HepG2 (cell line): ENCODE data around the gene USP35. TPM values are rescaled to one million over a fixed set of nuclear protein-coding genes. Genes with fewer than 3 reads are reported as not detected.
A peak's percentile ranks its signal among the peaks of the same experiment; 100 is the strongest.

ENCODE experiments used
- ATRX ChIP-seq: sonication (generic); formaldehyde crosslinking; IDR thresholded peaks from 2 replicates; pipeline ENCODE4 v1.4.0; 2020; ENCODE audit warnings: missing genetic modification reagents, borderline replicate concordance
- BORCS8-MEF2B ChIP-seq: sonication (generic); formaldehyde crosslinking; IDR thresholded peaks from 2 replicates; pipeline ENCODE4 v1.8.0; 2022; ENCODE audit warnings: mild to moderate bottlenecking, missing genetic modification reagents
- CBX1 ChIP-seq: IDR thresholded peaks from one replicate; pipeline ENCODE4 v1.6.1; 2016; ENCODE audit warnings: antibody characterized with exemption, low read depth
- GTF2F1 ChIP-seq: fragments of 150-350 bp; IDR thresholded peaks from 2 replicates; pipeline ENCODE4 v1.6.1; 2014; ENCODE audit warnings: low read length
- KDM6A ChIP-seq: IDR thresholded peaks from 2 replicates; pipeline ENCODE4 v1.6.1; 2016; ENCODE audit warnings: low read depth
- MTF2 ChIP-seq: sonication (generic); formaldehyde crosslinking; IDR thresholded peaks from 2 replicates; pipeline ENCODE4 v1.5.0; 2020; ENCODE audit warnings: missing genetic modification reagents, borderline replicate concordance
- POLR2A ChIP-seq, 2 experiments: IDR thresholded peaks; 2 replicates each; pipeline ENCODE4 v1.6.1; 2011; ENCODE audit warnings: low read depth in 2 of 2, low read length in 2 of 2, mild to moderate bottlenecking in 1 of 2, moderate library complexity in 1 of 2; ENCODE audit not compliant: insufficient read depth in 1 of 2
- SP140L ChIP-seq: sonication (generic); formaldehyde crosslinking; IDR thresholded peaks from 2 replicates; pipeline ENCODE4 v1.4.0; 2020; ENCODE audit warnings: missing genetic modification reagents, borderline replicate concordance
- SRSF1 ChIP-seq: fragments of 200-400 bp; formaldehyde crosslinking; optimal IDR thresholded peaks from 2 replicates; pipeline ENCODE3; 2017; ENCODE audit warnings: mild to moderate bottlenecking, low read depth, low read length, moderate library complexity
- TCF7 ChIP-seq: sonication (generic); IDR thresholded peaks from 2 replicates; pipeline ENCODE4 v1.6.1; 2016; ENCODE audit warnings: antibody characterized with exemption, low read depth
- YEATS4 ChIP-seq: sonication (generic); formaldehyde crosslinking; IDR thresholded peaks from 2 replicates; pipeline ENCODE4 v1.4.0; 2020; ENCODE audit warnings: missing genetic modification reagents, borderline replicate concordance
- ZFP41 ChIP-seq: sonication (generic); formaldehyde crosslinking; IDR thresholded peaks from 2 replicates; pipeline ENCODE4 v1.4.0; 2020; ENCODE audit warnings: mild to moderate bottlenecking, missing genetic modification reagents, borderline replicate concordance
- ZNF432 ChIP-seq: sonication (generic); formaldehyde crosslinking; IDR thresholded peaks from 2 replicates; pipeline ENCODE4 v1.5.0; 2020; ENCODE audit warnings: missing genetic modification reagents, mild to moderate bottlenecking, borderline replicate concordance
- ZNF484 ChIP-seq: sonication (generic); formaldehyde crosslinking; IDR thresholded peaks from 2 replicates; pipeline ENCODE4 v1.5.1; 2020; ENCODE audit warnings: mild to moderate bottlenecking, low read depth, missing genetic modification reagents, borderline replicate concordance
- ZNF567 ChIP-seq: sonication (generic); formaldehyde crosslinking; IDR thresholded peaks from 2 replicates; pipeline ENCODE4 v1.8.1; 2023; ENCODE audit warnings: mild to moderate bottlenecking, missing genetic modification reagents, borderline replicate concordance
- ZNF652 ChIP-seq: IDR thresholded peaks from 2 replicates; pipeline ENCODE4 v1.6.1; 2016; ENCODE audit warnings: low read depth, borderline replicate concordance
- polyA plus RNA-seq, 8 experiments: library from polyadenylated mRNA; depleted of rRNA in 3 of 8; stranded (reverse) in 7 of 8; unstranded in 1 of 8; fragments of >200 nt; fragmentation: Illumina TruSeq in 4 of 8; extraction: Trizol in 4 of 8; gene quantifications; 2 replicates each; pipeline versions ENCODE4 v1.2.1 to v1.2.3, GENCODE V29; 2011 to 2016; ENCODE audit warnings: low read depth in 4 of 8, missing spikeins in 1 of 8, mixed read lengths in 1 of 8; ENCODE audit not compliant: insufficient read depth in 1 of 8
- total RNA-seq, 5 experiments: library from RNA; depleted of rRNA; stranded (reverse); fragments of >200 nt; fragmentation: Illumina TruSeq; extraction: Trizol; gene quantifications; 2 replicates each; pipeline ENCODE4 v1.2.3, GENCODE V29; 2016; ENCODE audit warnings: low read depth in 1 of 5
- TF ChIP-seq, protein P1 (sequence below): IDR thresholded peaks from 2 replicates; pipeline ENCODE4 v1.6.1; 2016; ENCODE audit warnings: mild to moderate bottlenecking
- TF ChIP-seq, protein P2 (sequence below): sonication (generic); formaldehyde crosslinking; IDR thresholded peaks from 2 replicates; pipeline ENCODE4 v1.4.0; 2020; ENCODE audit warnings: missing genetic modification reagents
- TF ChIP-seq, protein P3 (sequence below): sonication (generic); formaldehyde crosslinking; IDR thresholded peaks from 2 replicates; pipeline ENCODE4 v1.5.0; 2020; ENCODE audit warnings: missing genetic modification reagents
- TF ChIP-seq, protein P4 (sequence below): sonication (generic); formaldehyde crosslinking; IDR thresholded peaks from 2 replicates; pipeline ENCODE4 v1.9.0; 2021; ENCODE audit warnings: missing genetic modification reagents, mild to moderate bottlenecking, borderline replicate concordance
- TF ChIP-seq, protein P5 (sequence below): sonication (generic); formaldehyde crosslinking; IDR thresholded peaks from 2 replicates; pipeline ENCODE4 v1.8.1; 2023; ENCODE audit warnings: mild to moderate bottlenecking, missing genetic modification reagents, borderline replicate concordance
- TF ChIP-seq, protein P6 (sequence below): sonication (generic); formaldehyde crosslinking; IDR thresholded peaks from 2 replicates; pipeline ENCODE4 v1.8.1; 2023; ENCODE audit warnings: missing genetic modification reagents, inconsistent platforms, borderline replicate concordance
- TF ChIP-seq, protein P7 (sequence below): sonication (generic); formaldehyde crosslinking; IDR thresholded peaks from 2 replicates; pipeline ENCODE4 v1.8.0; 2022; ENCODE audit warnings: mild to moderate bottlenecking, missing genetic modification reagents

The USP35 gene
- total and polyA plus RNA-seq, 2 of the 13 experiments (the other 11 are each of a cell fraction or from before 2014, with no cell fraction given), result 4.6 to 7.7 TPM

DNA sequence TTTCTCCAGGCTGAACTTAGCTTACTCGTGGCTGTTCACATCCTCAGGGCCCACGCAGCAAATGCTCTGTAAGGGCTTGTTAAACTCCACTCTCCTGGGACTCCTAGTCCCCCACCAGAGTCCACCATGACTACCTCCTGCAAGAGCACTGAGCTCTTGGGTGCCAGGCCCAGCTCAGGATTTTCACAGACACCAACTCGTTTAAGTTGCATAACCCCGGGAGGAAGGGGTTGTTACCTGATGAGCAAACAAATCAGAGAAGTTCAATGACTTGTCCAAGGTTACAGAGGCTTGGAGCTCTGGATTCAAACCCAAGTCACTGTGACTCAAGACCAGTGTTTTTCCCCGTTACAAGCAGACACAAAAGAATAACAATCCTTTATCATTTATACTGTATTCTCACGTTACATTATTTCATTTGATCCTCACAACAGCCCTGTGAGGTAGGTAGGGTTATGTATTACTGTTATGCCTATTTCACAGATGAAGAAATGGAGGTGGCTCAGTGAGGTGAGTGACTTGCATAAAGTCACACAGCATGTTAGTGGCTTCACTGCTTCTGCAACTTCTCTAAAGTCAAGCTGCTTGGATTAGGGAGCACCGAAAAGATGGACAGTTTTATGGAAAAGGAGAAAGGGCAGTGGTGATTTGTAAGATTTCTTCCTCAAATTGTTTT, 17.7 kb upstream of the USP35 start (continued):
- TF ChIP-seq, protein P1, sequence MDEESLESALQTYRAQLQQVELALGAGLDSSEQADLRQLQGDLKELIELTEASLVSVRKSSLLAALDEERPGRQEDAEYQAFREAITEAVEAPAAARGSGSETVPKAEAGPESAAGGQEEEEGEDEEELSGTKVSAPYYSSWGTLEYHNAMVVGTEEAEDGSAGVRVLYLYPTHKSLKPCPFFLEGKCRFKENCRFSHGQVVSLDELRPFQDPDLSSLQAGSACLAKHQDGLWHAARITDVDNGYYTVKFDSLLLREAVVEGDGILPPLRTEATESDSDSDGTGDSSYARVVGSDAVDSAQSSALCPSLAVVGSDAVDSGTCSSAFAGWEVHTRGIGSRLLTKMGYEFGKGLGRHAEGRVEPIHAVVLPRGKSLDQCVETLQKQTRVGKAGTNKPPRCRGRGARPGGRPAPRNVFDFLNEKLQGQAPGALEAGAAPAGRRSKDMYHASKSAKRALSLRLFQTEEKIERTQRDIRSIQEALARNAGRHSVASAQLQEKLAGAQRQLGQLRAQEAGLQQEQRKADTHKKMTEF, result peak; percentile 54; the same call in 1 of the 2 replicates
- TF ChIP-seq KDM6A, result no peak
- TF ChIP-seq YEATS4, result no peak
- TF ChIP-seq, protein P2, sequence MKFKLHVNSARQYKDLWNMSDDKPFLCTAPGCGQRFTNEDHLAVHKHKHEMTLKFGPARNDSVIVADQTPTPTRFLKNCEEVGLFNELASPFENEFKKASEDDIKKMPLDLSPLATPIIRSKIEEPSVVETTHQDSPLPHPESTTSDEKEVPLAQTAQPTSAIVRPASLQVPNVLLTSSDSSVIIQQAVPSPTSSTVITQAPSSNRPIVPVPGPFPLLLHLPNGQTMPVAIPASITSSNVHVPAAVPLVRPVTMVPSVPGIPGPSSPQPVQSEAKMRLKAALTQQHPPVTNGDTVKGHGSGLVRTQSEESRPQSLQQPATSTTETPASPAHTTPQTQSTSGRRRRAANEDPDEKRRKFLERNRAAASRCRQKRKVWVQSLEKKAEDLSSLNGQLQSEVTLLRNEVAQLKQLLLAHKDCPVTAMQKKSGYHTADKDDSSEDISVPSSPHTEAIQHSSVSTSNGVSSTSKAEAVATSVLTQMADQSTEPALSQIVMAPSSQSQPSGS (CRISPR knock-in tag), result no peak
- no peak for TF ChIP-seq POLR2A (IDR thresholded peaks at IDR 0.05; ENCODE audit: insufficient read depth in 1 of 2, low read depth in 2 of 2, low read length in 2 of 2)
- no peak for TF ChIP-seq ATRX (CRISPR knock-in tag)
- TF ChIP-seq TCF7, result 0 out of 2 replicates have a peak, but pooled peaks have one; percentile 7
- TF ChIP-seq, protein P3, sequence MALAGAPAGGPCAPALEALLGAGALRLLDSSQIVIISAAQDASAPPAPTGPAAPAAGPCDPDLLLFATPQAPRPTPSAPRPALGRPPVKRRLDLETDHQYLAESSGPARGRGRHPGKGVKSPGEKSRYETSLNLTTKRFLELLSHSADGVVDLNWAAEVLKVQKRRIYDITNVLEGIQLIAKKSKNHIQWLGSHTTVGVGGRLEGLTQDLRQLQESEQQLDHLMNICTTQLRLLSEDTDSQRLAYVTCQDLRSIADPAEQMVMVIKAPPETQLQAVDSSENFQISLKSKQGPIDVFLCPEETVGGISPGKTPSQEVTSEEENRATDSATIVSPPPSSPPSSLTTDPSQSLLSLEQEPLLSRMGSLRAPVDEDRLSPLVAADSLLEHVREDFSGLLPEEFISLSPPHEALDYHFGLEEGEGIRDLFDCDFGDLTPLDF (CRISPR knock-in tag), result no peak
- TF ChIP-seq, protein P4, sequence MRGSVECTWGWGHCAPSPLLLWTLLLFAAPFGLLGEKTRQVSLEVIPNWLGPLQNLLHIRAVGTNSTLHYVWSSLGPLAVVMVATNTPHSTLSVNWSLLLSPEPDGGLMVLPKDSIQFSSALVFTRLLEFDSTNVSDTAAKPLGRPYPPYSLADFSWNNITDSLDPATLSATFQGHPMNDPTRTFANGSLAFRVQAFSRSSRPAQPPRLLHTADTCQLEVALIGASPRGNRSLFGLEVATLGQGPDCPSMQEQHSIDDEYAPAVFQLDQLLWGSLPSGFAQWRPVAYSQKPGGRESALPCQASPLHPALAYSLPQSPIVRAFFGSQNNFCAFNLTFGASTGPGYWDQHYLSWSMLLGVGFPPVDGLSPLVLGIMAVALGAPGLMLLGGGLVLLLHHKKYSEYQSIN, result no peak
- TF ChIP-seq ZNF652, result no peak
- no peak for TF ChIP-seq SRSF1
- no peak for TF ChIP-seq SP140L (CRISPR knock-in tag)
- no peak for TF ChIP-seq ZFP41 (CRISPR knock-in tag)
- TF ChIP-seq MTF2 (CRISPR knock-in tag), result no peak
- TF ChIP-seq, protein P5, sequence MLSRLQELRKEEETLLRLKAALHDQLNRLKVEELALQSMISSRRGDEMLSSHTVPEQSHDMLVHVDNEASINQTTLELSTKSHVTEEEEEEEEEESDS (CRISPR knock-in tag), result no peak
- TF ChIP-seq GTF2F1, result no peak
- no peak for TF ChIP-seq BORCS8-MEF2B (CRISPR knock-in tag)
- no peak for TF ChIP-seq ZNF432 (CRISPR knock-in tag)
- TF ChIP-seq CBX1, result no peak
- TF ChIP-seq, protein P6, sequence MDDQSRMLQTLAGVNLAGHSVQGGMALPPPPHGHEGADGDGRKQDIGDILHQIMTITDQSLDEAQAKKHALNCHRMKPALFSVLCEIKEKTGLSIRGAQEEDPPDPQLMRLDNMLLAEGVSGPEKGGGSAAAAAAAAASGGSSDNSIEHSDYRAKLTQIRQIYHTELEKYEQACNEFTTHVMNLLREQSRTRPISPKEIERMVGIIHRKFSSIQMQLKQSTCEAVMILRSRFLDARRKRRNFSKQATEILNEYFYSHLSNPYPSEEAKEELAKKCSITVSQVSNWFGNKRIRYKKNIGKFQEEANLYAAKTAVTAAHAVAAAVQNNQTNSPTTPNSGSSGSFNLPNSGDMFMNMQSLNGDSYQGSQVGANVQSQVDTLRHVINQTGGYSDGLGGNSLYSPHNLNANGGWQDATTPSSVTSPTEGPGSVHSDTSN, result no peak
- no peak for TF ChIP-seq ZNF484 (CRISPR knock-in tag)
- TF ChIP-seq ZNF567, result no peak
- TF ChIP-seq, protein P7, sequence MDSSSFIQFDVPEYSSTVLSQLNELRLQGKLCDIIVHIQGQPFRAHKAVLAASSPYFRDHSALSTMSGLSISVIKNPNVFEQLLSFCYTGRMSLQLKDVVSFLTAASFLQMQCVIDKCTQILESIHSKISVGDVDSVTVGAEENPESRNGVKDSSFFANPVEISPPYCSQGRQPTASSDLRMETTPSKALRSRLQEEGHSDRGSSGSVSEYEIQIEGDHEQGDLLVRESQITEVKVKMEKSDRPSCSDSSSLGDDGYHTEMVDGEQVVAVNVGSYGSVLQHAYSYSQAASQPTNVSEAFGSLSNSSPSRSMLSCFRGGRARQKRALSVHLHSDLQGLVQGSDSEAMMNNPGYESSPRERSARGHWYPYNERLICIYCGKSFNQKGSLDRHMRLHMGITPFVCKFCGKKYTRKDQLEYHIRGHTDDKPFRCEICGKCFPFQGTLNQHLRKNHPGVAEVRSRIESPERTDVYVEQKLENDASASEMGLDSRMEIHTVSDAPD (CRISPR knock-in tag), result no peak
